RKO (cell line): ENCODE results near the gene DEFB129.
A peak's percentile ranks its signal among the peaks of the same experiment; 100 is the strongest.
"Not testable (repeated sequence)": the region's sequence is repeated elsewhere in the genome, so short reads cannot be mapped to it uniquely, and the experiment has no call there.

Experiments
- DNase-seq: peaks from one replicate; pipeline ENCODE4 v3.0.0-alpha.2; 2016; ENCODE audit warnings: low spot score

Gene DEFB129

GRCh38 chr20:253447-253846 lies 26.4 kb downstream of the DEFB129 start:
- not testable (repeated sequence) for DNase-seq

- no peak for DNase-seq
Observed at GRCh38 chr20:257419-257818, 30.4 kb downstream of the DEFB129 start, which contains the start of gene DEFB132. TSS of gene DEFB132 (plus strand) at chr20:257724. CDS start at chr20:257779, 55 bp downstream.

GRCh38 chr20:258269-258858 lies 31.3 kb downstream of the DEFB129 start:
- DNase-seq = no peak

GRCh38 chr20:258963-259362 lies 31.9 kb downstream of the DEFB129 start:
- DNase-seq = peak; percentile 26

- no peak for DNase-seq
Observed at GRCh38 chr20:259981-260380, 32.9 kb downstream of the DEFB129 start.

- no peak for DNase-seq
Observed at GRCh38 chr20:263701-264100, 36.6 kb downstream of the DEFB129 start.

GRCh38 chr20:266596-267562 lies 39.8 kb downstream of the DEFB129 start:
- peak; percentile 92 for DNase-seq

- no peak for DNase-seq
Observed at GRCh38 chr20:270517-270916, 43.5 kb downstream of the DEFB129 start.

GRCh38 chr20:271069-271468 lies 44.0 kb downstream of the DEFB129 start:
- no peak for DNase-seq

- DNase-seq = no peak
Observed at GRCh38 chr20:271528-271927, 44.5 kb downstream of the DEFB129 start.

GRCh38 chr20:272718-273117 lies 45.7 kb downstream of the DEFB129 start:
- no peak for DNase-seq

GRCh38 chr20:273884-274283 lies 46.8 kb downstream of the DEFB129 start:
- DNase-seq = no peak

- no peak for DNase-seq
Observed at GRCh38 chr20:275791-276190, 48.7 kb downstream of the DEFB129 start.

- no peak for DNase-seq
Observed at GRCh38 chr20:276620-277495, 49.8 kb downstream of the DEFB129 start.

GRCh38 chr20:277496-277781 lies 50.4 kb downstream of the DEFB129 start:
- no peak for DNase-seq

- DNase-seq = no peak
Observed at GRCh38 chr20:278181-278580, 51.1 kb downstream of the DEFB129 start.

GRCh38 chr20:278607-279571 lies 51.8 kb downstream of the DEFB129 start:
- no peak for DNase-seq
